SK-N-SH treated with all-trans-retinoic acid at 6 μM for 48 hours (cell line): ENCODE results near the gene HDAC4.

ENCODE experiments used
- ZFP3 ChIP-seq: fragments of 250-450 bp; sonication (Bioruptor Pico); IDR thresholded peaks from 2 replicates; pipeline ENCODE4 v1.5.0; 2020; ENCODE audit warnings: mild to moderate bottlenecking, moderate library complexity
- ZFP30 ChIP-seq: fragments of 450-650 bp; formaldehyde crosslinking; IDR thresholded peaks from 2 replicates; pipeline ENCODE4 v1.5.0; 2022; ENCODE audit warnings: mild to moderate bottlenecking, moderate library complexity
- ZNF565 ChIP-seq: fragments of 450-650 bp; formaldehyde crosslinking; conservative IDR thresholded peaks from 2 replicates; pipeline ENCODE4 v1.5.0; 2020; ENCODE audit warnings: low read depth, mild to moderate bottlenecking, moderate library complexity
- ZNF8 ChIP-seq: fragments of 450-650 bp; formaldehyde crosslinking; IDR thresholded peaks from 2 replicates; pipeline ENCODE4 v1.5.0; 2020; ENCODE audit warnings: mild to moderate bottlenecking, moderate library complexity

GRCh38 chr2:239261796-239262483, 138.9 kb downstream of the HDAC4 start:
- no peak for TF ChIP-seq ZFP30 (CRISPR knock-in tag)
- TF ChIP-seq ZNF565 (CRISPR knock-in tag): no peak
- TF ChIP-seq ZFP3 (CRISPR knock-in tag): no peak
- TF ChIP-seq ZNF8 (CRISPR knock-in tag): no peak
